HepG2 (cell line): ENCODE results near the gene CYB5D1. TPM values are rescaled to one million over a fixed set of nuclear protein-coding genes. Genes with fewer than 3 reads are reported as not detected.

Source experiments
- ARID3A ChIP-seq: IDR thresholded peaks from 2 replicates; pipeline ENCODE4 v1.6.1; 2012; ENCODE audit warnings: low read depth, low read length, improper control_type of control experiment
- BCL3 ChIP-seq: sonication (generic); formaldehyde crosslinking; IDR thresholded peaks from 2 replicates; pipeline ENCODE4 v1.5.1; 2020; ENCODE audit warnings: mild to moderate bottlenecking, missing genetic modification reagents, moderate library complexity
- CC2D1A ChIP-seq: sonication (generic); formaldehyde crosslinking; IDR thresholded peaks from 2 replicates; pipeline ENCODE4 v1.8.1; 2023; ENCODE audit warnings: mild to moderate bottlenecking, missing genetic modification reagents
- CENPBD1 ChIP-seq: sonication (generic); formaldehyde crosslinking; IDR thresholded peaks from 2 replicates; pipeline ENCODE4 v1.8.0; 2022; ENCODE audit warnings: missing genetic modification reagents, low read depth, mild to moderate bottlenecking, borderline replicate concordance
- CHD4 ChIP-seq: fragments of 200-600 bp; sonication (generic); IDR thresholded peaks from 2 replicates; pipeline ENCODE4 v1.7.0; 2017; ENCODE audit warnings: mild to moderate bottlenecking, low read length, borderline replicate concordance
- EED ChIP-seq: sonication (generic); formaldehyde crosslinking; IDR thresholded peaks from 2 replicates; pipeline ENCODE4 v1.5.0; 2020; ENCODE audit warnings: mild to moderate bottlenecking, missing genetic modification reagents
- GATAD1 ChIP-seq: IDR thresholded peaks from 2 replicates; pipeline ENCODE4 v1.6.1; 2016; ENCODE audit warnings: missing genetic modification reagents, missing compliant biosample characterization
- LRRFIP1 ChIP-seq: sonication (generic); formaldehyde crosslinking; conservative IDR thresholded peaks from 2 replicates; pipeline ENCODE4 v1.4.0; 2020; ENCODE audit warnings: missing genetic modification reagents
- NFIC ChIP-seq: IDR thresholded peaks from 2 replicates; pipeline ENCODE4 v1.6.1; 2012; ENCODE audit warnings: mild to moderate bottlenecking, low read length, inconsistent platforms
- NFYC ChIP-seq: IDR thresholded peaks from 2 replicates; pipeline ENCODE4 v1.6.1; 2016; ENCODE audit warnings: missing genetic modification reagents, missing compliant biosample characterization
- NR0B2 ChIP-seq: sonication (generic); formaldehyde crosslinking; IDR thresholded peaks from 2 replicates; pipeline ENCODE4 v1.4.0; 2020; ENCODE audit warnings: mild to moderate bottlenecking, missing genetic modification reagents
- PAWR ChIP-seq: sonication (generic); formaldehyde crosslinking; IDR thresholded peaks from 2 replicates; pipeline ENCODE4 v1.4.0; 2020; ENCODE audit warnings: missing genetic modification reagents, mild to moderate bottlenecking, borderline replicate concordance
- RARG ChIP-seq: sonication (generic); formaldehyde crosslinking; IDR thresholded peaks from 2 replicates; pipeline ENCODE4 v1.4.0; 2020; ENCODE audit warnings: low read depth, mild to moderate bottlenecking, missing genetic modification reagents
- ZBTB34 ChIP-seq: sonication (generic); formaldehyde crosslinking; IDR thresholded peaks from 2 replicates; pipeline ENCODE4 v1.8.0; 2022; ENCODE audit warnings: mild to moderate bottlenecking, missing genetic modification reagents
- ZC3H13 ChIP-seq: sonication (generic); formaldehyde crosslinking; IDR thresholded peaks from 2 replicates; pipeline ENCODE4 v1.8.1; 2023; ENCODE audit warnings: mild to moderate bottlenecking, missing genetic modification reagents, moderate library complexity
- polyA plus RNA-seq, 8 experiments: library from polyadenylated mRNA; depleted of rRNA in 3 of 8; stranded (reverse) in 7 of 8; unstranded in 1 of 8; fragments of >200 nt; fragmentation: Illumina TruSeq in 4 of 8; extraction: Trizol in 4 of 8; gene quantifications; 2 replicates each; pipeline versions ENCODE4 v1.2.1 to v1.2.3, GENCODE V29; 2011 to 2016; ENCODE audit warnings: low read depth in 4 of 8, missing spikeins in 1 of 8, mixed read lengths in 1 of 8; ENCODE audit not compliant: insufficient read depth in 1 of 8
- total RNA-seq, 5 experiments: library from RNA; depleted of rRNA; stranded (reverse); fragments of >200 nt; fragmentation: Illumina TruSeq; extraction: Trizol; gene quantifications; 2 replicates each; pipeline ENCODE4 v1.2.3, GENCODE V29; 2016; ENCODE audit warnings: low read depth in 1 of 5
- TF ChIP-seq, protein P1 (sequence below): sonication (generic); formaldehyde crosslinking; IDR thresholded peaks from 2 replicates; pipeline ENCODE4 v1.8.1; 2022; ENCODE audit warnings: mild to moderate bottlenecking, missing genetic modification reagents

The CYB5D1 gene
- total and polyA plus RNA-seq, 2 of the 13 experiments (the other 11 are each of a cell fraction or from before 2014, with no cell fraction given) = 8.9 to 17.0 TPM

GRCh38 chr17:7851438-7852261 is 6.2 kb upstream of the CYB5D1 start (continued):
- TF ChIP-seq LRRFIP1 (CRISPR knock-in tag) (no peak), NFIC (no peak), ARID3A (no peak), ZBTB34 (CRISPR knock-in tag) (no peak), NFYC (CRISPR knock-in tag) (peak; percentile 81), BCL3 (CRISPR knock-in tag) (no peak), EED (CRISPR knock-in tag) (0 out of 2 replicates have a peak, but pooled peaks have one; percentile 24), RARG (CRISPR knock-in tag) (no peak), CC2D1A (CRISPR knock-in tag) (no peak), PAWR (CRISPR knock-in tag) (no peak), GATAD1 (0 out of 2 replicates have a peak, but pooled peaks have one; percentile 63), NR0B2 (CRISPR knock-in tag) (no peak), CHD4 (no peak), ZC3H13 (CRISPR knock-in tag) (0 out of 2 replicates have a peak, but pooled peaks have one; percentile 27), CENPBD1 (CRISPR knock-in tag) (no peak)
- TF ChIP-seq, protein P1, sequence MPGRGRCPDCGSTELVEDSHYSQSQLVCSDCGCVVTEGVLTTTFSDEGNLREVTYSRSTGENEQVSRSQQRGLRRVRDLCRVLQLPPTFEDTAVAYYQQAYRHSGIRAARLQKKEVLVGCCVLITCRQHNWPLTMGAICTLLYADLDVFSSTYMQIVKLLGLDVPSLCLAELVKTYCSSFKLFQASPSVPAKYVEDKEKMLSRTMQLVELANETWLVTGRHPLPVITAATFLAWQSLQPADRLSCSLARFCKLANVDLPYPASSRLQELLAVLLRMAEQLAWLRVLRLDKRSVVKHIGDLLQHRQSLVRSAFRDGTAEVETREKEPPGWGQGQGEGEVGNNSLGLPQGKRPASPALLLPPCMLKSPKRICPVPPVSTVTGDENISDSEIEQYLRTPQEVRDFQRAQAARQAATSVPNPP (CRISPR knock-in tag) = no peak
